GM12892 (cell line): ENCODE data around the gene ATP13A2.

Source experiments
- POLR2A ChIP-seq: IDR thresholded peaks from 2 replicates; pipeline ENCODE4 v1.6.1; 2011; ENCODE audit warnings: low read depth, low read length, control low read depth
- POLR2AphosphoS5 ChIP-seq: IDR thresholded peaks from 2 replicates; pipeline ENCODE4 v1.6.1; 2011; ENCODE audit warnings: low read depth, low read length, control low read depth
- TAF1 ChIP-seq: IDR thresholded peaks from 2 replicates; pipeline ENCODE4 v1.6.1; 2011; ENCODE audit warnings: low read depth, mild to moderate bottlenecking, control low read depth, low read length, borderline replicate concordance

DNA sequence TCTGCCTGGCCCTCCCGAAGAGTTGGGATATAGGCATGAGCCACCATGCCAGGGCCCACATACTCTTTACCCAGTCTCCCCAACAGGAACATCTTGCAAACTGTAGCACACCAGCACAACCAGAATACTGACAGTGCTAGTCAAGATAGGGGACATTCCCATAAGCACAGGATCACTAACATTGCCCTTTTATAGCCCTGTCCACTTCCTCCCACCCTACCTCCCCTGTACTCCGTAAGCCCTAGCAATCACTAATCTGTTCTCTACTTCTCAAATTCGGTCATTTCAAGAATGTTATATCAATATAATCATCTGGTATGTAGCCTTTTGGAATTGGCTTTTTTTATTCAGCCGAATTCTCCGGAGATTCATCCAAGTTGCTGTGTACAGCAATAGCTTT lies 36.2 kb upstream of the ATP13A2 start:
- TF ChIP-seq POLR2AphosphoS5 = no peak
- no peak for TF ChIP-seq POLR2A
- no peak for TF ChIP-seq TAF1
